ENCODE measurements around the gene CBY1. TPM values are rescaled to one million over a fixed set of nuclear protein-coding genes. Genes with fewer than 3 reads are reported as not detected.

The CBY1 gene
- total RNA-seq, 1 donor from 2014 or later: 31.4 TPM

- intact Hi-C loops (cut with DNase I): no loop called here
- DNase-seq (ENCODE audit: low spot score) (no peak), ATAC-seq (no peak)
Measured at GRCh38 chr22:38715852-38716251, 59.4 kb downstream of the CBY1 start.

- DNase-seq (ENCODE audit: low spot score) (no peak), ATAC-seq (no peak)
- intact Hi-C loops (cut with DNase I): no loop called here
Measured at GRCh38 chr22:38716271-38716670, 59.8 kb downstream of the CBY1 start.

- no peak for ATAC-seq
- no peak for DNase-seq (ENCODE audit: low spot score)
- intact Hi-C loops (cut with DNase I): no loop called here
Measured at GRCh38 chr22:38716826-38717225, 60.4 kb downstream of the CBY1 start.

GRCh38 chr22:38717244-38717643 lies 60.8 kb downstream of the CBY1 start:
- ATAC-seq (no peak), DNase-seq (ENCODE audit: low spot score) (no peak)
- intact Hi-C loops (cut with DNase I): no loop called here

- ATAC-seq: peak; percentile 84
- intact Hi-C loops (cut with DNase I): no loop called here
- DNase-seq (ENCODE audit: low spot score): peak; percentile 63
Measured at GRCh38 chr22:38718414-38718813, 62.0 kb downstream of the CBY1 start.

- intact Hi-C loops (cut with DNase I): no loop called here
- no peak for DNase-seq (ENCODE audit: low spot score)
- ATAC-seq: no peak
Measured at GRCh38 chr22:38719196-38719595, 62.8 kb downstream of the CBY1 start.

GRCh38 chr22:38720350-38720749 lies 63.9 kb downstream of the CBY1 start:
- intact Hi-C loops (cut with DNase I): no loop called here
- ATAC-seq (no peak), DNase-seq (ENCODE audit: low spot score) (no peak)

GRCh38 chr22:38721551-38721950 lies 65.1 kb downstream of the CBY1 start:
- DNase-seq (ENCODE audit: low spot score): no peak
- intact Hi-C loops (cut with DNase I): no loop called here

More at GRCh38 chr22:38721551-38721950, 65.1 kb downstream of the CBY1 start:
- no peak for ATAC-seq

Other genes with a start within 250 kb of the CBY1 start
- 0.71 TPM for gene KCNJ4, start 201.4 kb upstream of the CBY1 start, total RNA-seq
- 15.4 TPM for gene KDELR3, start 188.5 kb upstream of the CBY1 start, total RNA-seq
- 742 TPM for gene DDX17, start 150.3 kb upstream of the CBY1 start, total RNA-seq
- gene DMC1, start 86.5 kb upstream of the CBY1 start, total RNA-seq: 4.7 TPM
- 2.9 TPM for gene FAM227A, start 246 bp upstream of the CBY1 start, total RNA-seq
- 35.3 TPM for gene TOMM22, start 25.3 kb downstream of the CBY1 start, total RNA-seq
- 54.6 TPM for gene JOSD1, start 44.3 kb downstream of the CBY1 start, total RNA-seq
- gene GTPBP1, start 49.3 kb downstream of the CBY1 start, total RNA-seq: 55.5 TPM
- 207 TPM for gene SUN2, start 99.4 kb downstream of the CBY1 start, total RNA-seq
- 11.1 TPM for gene DNAL4, start 137.5 kb downstream of the CBY1 start, total RNA-seq
- 6.9 TPM for gene NPTXR, start 187.4 kb downstream of the CBY1 start, total RNA-seq
- gene CBX6, start 215.6 kb downstream of the CBY1 start, total RNA-seq: 83.5 TPM

All from sciatic nerve (tissue), 2 donors.